Measurements from ENCODE around the gene BHLHE40. TPM values are rescaled to one million over a fixed set of nuclear protein-coding genes. Genes with fewer than 3 reads are reported as not detected.
A peak's percentile ranks its signal among the peaks of the same experiment; 100 is the strongest.

Gene BHLHE40
- total RNA-seq, 1 donor from 2014 or later = 13.6 TPM

DNA sequence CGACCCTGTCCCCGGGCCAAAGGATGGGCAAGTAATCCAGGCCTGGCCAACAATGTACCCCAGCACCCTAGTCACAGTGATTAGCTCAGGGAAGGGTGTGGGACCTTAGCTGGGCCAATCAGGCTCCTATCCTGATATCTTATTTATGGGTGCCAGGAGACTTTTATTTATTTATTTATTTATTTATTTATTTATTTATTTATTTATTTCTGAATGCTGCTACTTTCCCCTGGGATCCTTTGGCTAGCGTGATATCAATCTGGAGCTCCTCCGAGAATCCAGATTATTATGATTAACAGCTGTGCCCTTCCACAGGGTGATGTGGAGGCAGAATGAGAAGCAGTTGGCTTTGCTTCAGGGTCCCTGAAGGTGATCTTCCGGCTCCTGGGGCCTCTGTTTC, 32.2 kb upstream of the BHLHE40 start:
- H3K4me1 Mint-ChIP-seq (ENCODE audit: unreplicated experiment) = no peaks in the 10 kb centered on the region
- no peak for DNase-seq (ENCODE audit: extremely low spot score, unreplicated experiment)
- H3K36me3 Mint-ChIP-seq = no peaks in the 10 kb centered on the region
- H3K4me3 Mint-ChIP-seq = no peak overlapping the region
- peaks cover 7% of the 10 kb centered on the region for H3K9me3 Mint-ChIP-seq
- H3K27ac Mint-ChIP-seq = no peak overlapping the region
- TF ChIP-seq, protein P1, sequence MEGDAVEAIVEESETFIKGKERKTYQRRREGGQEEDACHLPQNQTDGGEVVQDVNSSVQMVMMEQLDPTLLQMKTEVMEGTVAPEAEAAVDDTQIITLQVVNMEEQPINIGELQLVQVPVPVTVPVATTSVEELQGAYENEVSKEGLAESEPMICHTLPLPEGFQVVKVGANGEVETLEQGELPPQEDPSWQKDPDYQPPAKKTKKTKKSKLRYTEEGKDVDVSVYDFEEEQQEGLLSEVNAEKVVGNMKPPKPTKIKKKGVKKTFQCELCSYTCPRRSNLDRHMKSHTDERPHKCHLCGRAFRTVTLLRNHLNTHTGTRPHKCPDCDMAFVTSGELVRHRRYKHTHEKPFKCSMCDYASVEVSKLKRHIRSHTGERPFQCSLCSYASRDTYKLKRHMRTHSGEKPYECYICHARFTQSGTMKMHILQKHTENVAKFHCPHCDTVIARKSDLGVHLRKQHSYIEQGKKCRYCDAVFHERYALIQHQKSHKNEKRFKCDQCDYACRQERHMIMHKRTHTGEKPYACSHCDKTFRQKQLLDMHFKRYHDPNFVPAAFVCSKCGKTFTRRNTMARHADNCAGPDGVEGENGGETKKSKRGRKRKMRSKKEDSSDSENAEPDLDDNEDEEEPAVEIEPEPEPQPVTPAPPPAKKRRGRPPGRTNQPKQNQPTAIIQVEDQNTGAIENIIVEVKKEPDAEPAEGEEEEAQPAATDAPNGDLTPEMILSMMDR (conservative IDR thresholded peaks at IDR 0.05) = no peak
- no peaks in the 10 kb centered on the region for H3K27me3 Mint-ChIP-seq

DNA sequence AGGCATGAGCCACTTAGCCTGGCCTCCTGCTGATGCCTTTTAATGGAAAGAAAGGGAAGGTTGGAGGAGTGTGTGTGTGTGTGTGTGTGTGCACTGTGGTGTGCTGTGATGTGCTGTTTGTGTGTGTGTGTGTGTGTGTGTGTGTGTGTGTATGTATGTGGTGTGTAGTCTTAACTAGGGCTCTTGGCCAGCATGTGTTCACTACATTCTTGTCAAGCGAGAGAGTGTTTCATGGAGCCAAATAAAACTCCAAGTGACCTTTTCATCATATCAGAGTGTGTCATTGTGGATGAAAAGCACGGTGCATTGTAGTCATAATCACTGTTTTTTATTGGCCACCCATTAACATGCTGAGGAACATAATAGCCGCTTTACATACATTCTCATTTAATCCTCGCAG, 30.8 kb upstream of the BHLHE40 start:
- Mint-ChIP-seq H3K36me3 (no peaks in the 10 kb centered on the region), H3K4me3 (no peak overlapping the region), H3K27ac (no peak overlapping the region), H3K9me3 (peaks cover 7% of the 10 kb centered on the region), H3K4me1 (ENCODE audit: unreplicated experiment) (no peaks in the 10 kb centered on the region), H3K27me3 (no peaks in the 10 kb centered on the region)
- DNase-seq (ENCODE audit: extremely low spot score, unreplicated experiment) = no peak
- TF ChIP-seq, protein P1 (conservative IDR thresholded peaks at IDR 0.05) = no peak

DNA sequence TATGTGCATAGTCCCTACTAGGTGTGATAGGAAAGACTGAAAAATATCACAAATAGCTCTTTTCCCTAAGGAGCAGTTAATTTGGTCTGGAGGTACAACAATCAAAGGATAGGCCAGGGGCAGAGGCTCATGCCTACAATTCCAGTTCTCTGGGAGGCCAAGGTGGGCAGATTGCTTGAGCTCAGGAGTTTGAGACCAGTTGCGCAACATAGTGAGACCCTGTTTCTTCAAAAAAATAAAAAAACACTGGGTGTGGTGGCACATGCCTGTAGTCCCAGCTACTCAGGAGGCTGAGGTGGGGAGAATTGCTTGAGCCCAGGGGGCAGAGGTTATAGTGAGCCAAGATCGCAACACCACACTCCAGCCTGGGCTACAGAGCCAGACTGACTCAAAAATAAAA, 30.2 kb upstream of the BHLHE40 start:
- TF ChIP-seq, protein P1 (conservative IDR thresholded peaks at IDR 0.05) = no peak
- H3K36me3 Mint-ChIP-seq = no peaks in the 10 kb centered on the region
- H3K9me3 Mint-ChIP-seq = peaks cover 5% of the 10 kb centered on the region
- H3K4me1 Mint-ChIP-seq (ENCODE audit: unreplicated experiment) = no peaks in the 10 kb centered on the region
- no peak overlapping the region for H3K4me3 Mint-ChIP-seq
- H3K27me3 Mint-ChIP-seq = no peaks in the 10 kb centered on the region
- peak overlapping the region; percentile 53 for H3K27ac Mint-ChIP-seq
- no peak for DNase-seq (ENCODE audit: extremely low spot score, unreplicated experiment)

DNA sequence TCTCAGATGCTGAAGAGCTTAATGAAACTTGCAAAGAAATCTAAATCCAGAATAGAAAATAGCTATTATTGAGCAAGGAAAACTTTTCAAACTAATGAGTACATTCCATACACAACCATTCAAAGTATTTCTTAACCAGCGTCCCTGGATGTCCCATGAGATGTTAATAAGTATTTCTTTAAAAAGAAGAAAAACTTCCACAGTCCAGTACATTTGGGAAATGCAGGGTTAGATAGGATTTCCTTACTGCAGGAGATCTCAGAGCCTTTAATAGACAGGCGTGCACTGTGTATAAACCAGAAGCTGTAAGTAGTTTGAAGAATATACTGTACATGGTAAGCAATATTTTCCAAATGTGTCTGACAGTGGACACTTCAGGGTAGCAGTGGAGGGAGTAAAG, 29.6 kb upstream of the BHLHE40 start:
- H3K27me3 Mint-ChIP-seq = no peaks in the 10 kb centered on the region
- H3K27ac Mint-ChIP-seq = no peak overlapping the region

DNA sequence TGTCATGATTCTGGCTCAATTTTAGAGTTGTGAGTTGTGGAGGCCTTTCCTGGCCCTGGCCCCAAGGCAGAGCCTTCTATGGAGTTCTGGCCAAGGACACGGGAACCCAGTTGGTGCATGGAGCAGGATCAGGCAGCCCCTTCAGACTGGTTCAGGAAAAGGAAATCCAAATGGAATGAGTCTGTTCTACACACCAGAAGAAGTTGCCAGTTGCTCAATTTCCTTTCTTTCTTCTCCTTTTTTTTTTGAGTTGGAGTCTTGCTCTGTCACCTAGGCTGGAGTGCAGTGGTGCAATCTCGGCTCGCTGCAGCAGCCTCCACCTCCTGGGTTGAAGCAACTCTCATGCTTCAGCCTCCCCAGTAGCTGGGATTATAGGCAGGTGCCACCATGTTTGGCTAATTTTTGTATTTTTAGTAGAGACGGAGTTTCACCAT, 28.9 kb upstream of the BHLHE40 start:
- Mint-ChIP-seq H3K27me3 (no peaks in the 10 kb centered on the region), H3K4me1 (ENCODE audit: unreplicated experiment) (no peaks in the 10 kb centered on the region), H3K27ac (no peak overlapping the region), H3K4me3 (no peak overlapping the region), H3K36me3 (no peaks in the 10 kb centered on the region), H3K9me3 (no peaks in the 10 kb centered on the region)
- DNase-seq (ENCODE audit: extremely low spot score, unreplicated experiment) = no peak
- TF ChIP-seq, protein P1 (conservative IDR thresholded peaks at IDR 0.05) = no peak

More for the DNA sequence above, 29.6 kb upstream of the BHLHE40 start:
- no peaks in the 10 kb centered on the region for H3K9me3 Mint-ChIP-seq
- TF ChIP-seq, protein P1 (conservative IDR thresholded peaks at IDR 0.05) = no peak
- H3K4me3 Mint-ChIP-seq = no peak overlapping the region
- H3K36me3 Mint-ChIP-seq = no peaks in the 10 kb centered on the region
- DNase-seq (ENCODE audit: extremely low spot score, unreplicated experiment) = no peak
- no peaks in the 10 kb centered on the region for H3K4me1 Mint-ChIP-seq (ENCODE audit: unreplicated experiment)

DNA sequence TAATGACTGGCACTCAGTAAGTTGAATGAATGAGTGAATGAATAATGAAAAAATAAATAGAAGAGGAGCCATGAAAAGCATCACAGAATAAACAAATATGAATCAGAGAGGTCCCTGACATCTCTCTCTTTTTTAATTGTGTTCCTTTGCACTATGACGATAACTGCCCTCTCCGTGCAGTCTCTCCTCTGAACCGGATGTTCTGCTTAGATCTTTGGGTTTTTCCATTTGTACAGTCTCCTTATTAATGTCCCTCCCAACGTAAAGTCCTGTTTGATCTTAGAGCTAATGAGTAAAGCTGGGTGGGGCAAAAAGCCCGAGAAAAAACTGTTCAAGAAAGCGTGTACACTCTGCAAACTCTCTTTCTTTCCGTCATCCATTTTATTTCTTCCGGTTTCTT, 28.3 kb upstream of the BHLHE40 start:
- no peaks in the 10 kb centered on the region for H3K36me3 Mint-ChIP-seq
- no peak for DNase-seq (ENCODE audit: extremely low spot score, unreplicated experiment)
- H3K9me3 Mint-ChIP-seq = no peaks in the 10 kb centered on the region
- H3K27me3 Mint-ChIP-seq = no peaks in the 10 kb centered on the region
- no peak overlapping the region for H3K4me3 Mint-ChIP-seq
- no peak overlapping the region for H3K27ac Mint-ChIP-seq
- TF ChIP-seq, protein P1 (conservative IDR thresholded peaks at IDR 0.05) = no peak
- no peaks in the 10 kb centered on the region for H3K4me1 Mint-ChIP-seq (ENCODE audit: unreplicated experiment)
